NCI-H1048 (cell line): ENCODE results near the gene SPAG6.
A peak's percentile ranks its signal among the peaks of the same experiment; 100 is the strongest.

Experiments used
- DNase-seq: peaks from one replicate; lab custom pipeline; 2025; lab: John Stamatoyannopoulos, UW

Gene SPAG6

GRCh38 chr10:22321924-22322640, 23.2 kb upstream of the SPAG6 start:
- DNase-seq: no peak

DNA sequence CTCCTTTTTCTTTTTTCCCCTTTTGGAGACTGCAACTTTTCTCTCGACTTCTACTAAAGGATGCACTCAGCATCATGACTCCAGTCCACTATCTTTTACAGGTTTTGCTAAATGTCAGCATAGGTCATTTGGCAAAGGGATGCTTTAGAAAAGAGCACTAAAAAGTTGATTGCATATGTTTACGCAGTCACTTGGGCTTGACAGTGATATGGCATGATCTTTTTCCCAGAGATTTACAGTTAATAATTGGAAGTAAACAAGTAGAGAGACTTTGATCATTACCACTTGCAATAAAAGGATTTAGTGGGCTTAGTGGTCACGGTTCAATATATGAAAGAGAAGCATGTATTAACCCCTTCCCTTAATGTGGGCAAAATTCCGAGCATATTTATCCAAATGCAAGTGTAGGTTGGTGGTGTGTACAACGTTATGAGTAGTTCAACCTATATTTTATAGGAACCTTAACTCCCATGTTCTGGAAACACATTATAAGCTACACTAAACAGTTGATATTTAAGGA, 22.6 kb upstream of the SPAG6 start:
- DNase-seq: no peak

DNA sequence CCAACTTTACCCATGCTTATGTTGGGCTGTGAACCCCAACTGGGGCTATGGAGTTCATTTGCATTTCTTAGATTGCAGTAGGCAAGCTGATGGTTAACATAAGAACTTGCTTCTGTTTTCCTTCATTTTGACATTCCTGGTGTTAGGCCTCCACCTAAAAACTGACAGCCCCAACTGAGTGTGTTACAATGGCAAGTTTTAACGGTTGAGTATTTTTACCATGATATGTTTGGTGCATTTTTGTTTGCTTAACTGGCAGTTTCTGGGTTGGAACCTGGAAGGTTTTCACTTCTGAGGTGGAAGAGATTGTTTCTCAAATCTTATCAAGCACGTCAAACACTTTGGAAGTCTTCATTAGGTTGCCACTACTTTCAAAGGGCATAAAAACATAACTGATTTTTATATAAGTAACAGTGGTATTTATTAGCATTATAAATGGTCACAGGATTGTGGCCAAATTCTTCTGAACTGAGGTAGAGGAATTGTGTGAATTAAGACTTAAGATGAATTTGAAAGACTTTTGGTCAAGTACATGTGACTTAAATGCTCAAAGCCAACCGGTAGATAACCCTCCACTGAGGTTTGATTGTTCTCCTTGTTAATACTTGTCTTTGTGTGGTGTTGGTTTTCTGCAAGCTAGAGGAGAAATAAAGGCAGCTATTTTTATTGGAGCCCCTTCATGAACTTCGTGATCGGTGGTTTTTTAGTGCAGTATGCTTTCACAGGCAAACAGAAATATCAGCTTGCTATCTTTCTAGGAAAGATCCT, 21.6 kb upstream of the SPAG6 start:
- DNase-seq: no peak

GRCh38 chr10:22324413-22324812, 20.9 kb upstream of the SPAG6 start:
- no peak for DNase-seq

DNA sequence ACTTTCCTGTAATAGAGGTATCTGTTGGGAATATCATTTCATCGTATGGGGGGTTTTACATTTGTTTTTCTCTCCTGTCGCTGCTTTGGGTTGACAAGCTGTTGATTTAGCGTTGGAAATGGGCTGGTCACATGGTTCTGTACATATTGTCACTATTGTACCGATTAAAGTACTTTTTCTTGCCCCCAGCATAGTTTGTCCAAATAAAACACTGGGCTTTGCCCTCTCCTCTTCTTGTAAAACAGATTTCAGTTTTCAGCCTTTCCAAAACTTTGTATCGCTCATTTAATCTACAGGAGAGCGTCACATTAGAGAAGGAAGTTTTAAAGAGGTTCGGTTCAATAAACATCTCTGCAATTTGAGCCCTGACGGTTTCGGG, 20.4 kb upstream of the SPAG6 start:
- DNase-seq: no peak

GRCh38 chr10:22325272-22326144, 19.8 kb upstream of the SPAG6 start:
- peak; percentile 25 for DNase-seq

GRCh38 chr10:22326145-22326702, 19.1 kb upstream of the SPAG6 start:
- DNase-seq: no peak

DNA sequence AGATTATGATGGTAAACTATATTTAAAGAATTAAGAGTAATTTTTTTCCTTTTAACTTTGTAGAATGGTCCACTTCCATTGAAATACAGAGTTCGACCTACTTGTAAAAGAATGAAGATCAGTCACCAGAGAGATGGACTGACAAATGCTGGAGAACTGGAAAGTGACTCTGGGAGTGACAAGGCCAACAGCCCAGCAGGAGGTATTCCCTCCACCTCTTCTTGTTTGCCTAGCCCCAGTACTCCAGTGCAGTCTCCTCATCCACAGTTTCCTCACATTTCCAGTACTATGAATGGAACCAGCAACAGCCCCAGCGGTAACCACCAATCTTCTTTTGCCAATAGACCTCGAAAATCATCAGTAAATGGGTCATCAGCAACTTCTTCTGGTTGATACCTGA, 16.1 kb upstream of the SPAG6 start:
- no peak for DNase-seq

DNA sequence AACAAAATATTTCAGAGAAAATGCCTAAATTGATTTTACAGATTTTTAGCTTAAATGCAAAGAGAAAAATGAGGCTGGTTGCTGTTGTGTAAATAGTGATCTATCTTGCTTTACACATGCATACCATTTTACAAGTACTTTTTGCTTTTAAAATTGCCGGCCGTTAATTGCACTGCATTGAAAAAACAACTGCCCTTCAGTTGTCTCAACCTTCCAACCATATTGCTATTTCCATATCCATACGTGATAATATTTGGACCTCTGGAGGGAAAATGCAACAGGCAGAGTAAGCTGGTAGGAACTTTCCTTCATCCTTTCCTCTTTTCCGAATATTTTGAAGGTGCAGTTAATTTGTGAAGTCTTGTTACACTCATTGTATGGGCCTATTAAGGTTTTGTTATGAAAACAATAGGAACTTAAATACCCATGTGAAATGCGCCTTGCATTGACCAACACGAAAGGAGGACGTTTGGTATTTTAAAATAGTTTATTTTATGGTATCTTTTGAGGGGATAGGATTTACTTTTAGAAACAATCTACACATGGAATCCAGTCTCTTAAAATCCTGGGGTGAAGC, 13.1 kb upstream of the SPAG6 start:
- DNase-seq: no peak

DNA sequence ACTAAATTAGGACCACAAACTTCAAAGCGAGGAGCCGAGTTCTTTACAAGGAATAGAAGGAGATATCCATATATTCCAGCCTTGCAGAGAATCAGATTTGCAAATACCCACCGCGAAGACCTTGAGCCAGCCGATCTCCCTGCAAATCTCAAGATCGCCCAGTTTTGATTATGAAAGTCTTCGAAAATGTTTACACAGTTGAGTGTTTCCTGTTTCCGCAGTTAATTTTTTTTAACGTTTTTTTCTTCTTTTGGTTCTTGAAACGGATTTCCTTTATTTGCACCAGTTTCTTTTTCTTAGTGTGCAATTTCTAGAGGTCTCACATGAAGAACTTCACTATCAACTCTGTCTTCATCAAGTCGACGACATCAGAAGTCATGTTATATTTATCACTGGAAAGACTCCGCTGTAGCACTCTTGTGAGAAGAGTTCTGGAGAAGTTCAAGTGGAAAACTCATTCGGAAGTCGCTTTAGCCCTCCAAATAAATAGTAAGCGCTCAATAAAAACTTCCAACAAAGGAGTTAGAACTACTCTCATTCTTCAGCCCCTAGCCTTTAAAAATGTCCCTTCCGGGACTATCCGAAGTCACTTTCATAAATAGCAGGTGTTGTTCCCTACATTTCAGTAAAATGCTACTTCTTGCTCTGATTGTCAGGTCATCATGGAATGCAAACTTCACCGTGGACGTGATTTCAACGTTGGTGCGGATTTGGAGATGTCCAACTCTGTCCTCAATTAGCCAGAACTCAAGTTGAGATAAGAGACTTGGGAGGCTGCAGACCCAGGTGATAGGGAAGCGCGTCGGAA, 11.9 kb upstream of the SPAG6 start:
- no peak for DNase-seq

GRCh38 chr10:22333975-22334282, 11.4 kb upstream of the SPAG6 start:
- DNase-seq: no peak

DNA sequence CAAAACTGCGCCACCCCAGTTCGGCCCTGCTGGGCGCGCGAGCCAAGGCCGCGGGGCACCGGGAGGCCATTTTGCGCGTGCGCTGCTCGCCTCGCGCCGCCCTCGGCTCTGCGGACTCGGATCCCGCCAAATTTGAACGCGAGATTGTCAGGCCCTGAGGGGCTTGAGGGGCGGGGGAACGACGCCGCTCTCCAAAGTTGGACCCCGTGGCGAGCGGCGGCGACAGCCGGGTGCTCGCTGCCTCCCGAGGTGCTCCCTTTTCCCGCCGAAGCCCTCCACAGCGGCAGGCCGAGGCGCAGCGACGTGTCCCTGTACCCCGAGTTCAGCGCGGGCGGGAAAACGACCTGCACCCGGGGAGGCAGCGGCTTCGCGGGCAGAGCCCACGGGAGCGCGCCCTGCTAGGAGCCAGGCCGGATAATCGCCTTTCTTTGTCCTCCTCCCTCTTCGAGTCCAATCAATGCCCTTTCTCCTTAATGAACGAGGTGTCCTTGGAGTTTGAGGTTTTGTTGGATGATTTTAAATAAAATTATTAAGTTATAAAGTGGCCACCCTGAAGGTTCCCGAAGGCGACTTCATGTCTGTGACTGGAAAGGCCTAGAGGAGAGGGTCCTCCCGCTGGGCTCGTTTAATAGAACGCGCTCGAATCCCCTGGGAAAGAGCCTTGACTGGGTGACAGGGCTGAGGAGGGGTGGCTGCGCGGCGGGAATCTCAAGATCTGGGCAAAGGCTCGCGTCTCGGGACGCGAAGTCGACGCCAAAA, 10.7 kb upstream of the SPAG6 start:
- no peak for DNase-seq

DNA sequence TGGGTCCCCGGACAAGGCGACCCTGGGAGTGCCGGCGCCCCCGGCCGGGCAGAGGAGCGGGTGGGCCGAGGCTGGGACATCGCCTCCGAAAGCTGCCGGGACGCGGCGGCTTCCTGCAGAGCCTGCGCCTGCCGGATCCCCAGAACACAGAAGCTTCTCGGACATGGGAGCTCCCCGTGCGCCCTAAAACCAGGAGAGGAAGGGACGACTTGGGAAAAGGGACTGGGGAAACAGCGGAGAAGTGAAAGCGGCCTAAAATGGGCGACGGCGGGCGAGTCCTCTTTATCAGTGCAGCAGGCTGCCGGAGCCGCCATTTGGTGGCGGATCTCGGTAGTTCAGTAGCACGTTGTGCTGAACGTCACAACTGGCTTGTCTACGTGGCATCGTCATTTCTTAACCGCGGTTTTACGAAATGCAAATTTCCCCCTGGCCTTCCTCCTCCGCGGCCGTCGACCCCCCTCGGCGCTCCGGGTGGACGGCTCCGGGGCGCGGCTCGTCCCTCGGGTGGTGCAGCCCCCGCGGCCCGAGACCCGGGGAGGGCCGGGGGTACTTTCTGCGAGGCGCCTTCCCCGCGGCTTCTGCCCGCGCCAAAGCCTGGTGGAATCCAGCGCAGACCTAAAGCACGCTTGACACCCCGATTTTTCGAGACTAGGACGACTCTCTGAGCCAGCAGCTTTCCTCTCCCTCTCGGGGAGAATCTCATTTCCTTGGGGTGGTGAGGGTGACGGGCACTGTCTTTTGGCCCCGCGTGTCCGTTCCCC, 9.9 kb upstream of the SPAG6 start:
- no peak for DNase-seq

DNA sequence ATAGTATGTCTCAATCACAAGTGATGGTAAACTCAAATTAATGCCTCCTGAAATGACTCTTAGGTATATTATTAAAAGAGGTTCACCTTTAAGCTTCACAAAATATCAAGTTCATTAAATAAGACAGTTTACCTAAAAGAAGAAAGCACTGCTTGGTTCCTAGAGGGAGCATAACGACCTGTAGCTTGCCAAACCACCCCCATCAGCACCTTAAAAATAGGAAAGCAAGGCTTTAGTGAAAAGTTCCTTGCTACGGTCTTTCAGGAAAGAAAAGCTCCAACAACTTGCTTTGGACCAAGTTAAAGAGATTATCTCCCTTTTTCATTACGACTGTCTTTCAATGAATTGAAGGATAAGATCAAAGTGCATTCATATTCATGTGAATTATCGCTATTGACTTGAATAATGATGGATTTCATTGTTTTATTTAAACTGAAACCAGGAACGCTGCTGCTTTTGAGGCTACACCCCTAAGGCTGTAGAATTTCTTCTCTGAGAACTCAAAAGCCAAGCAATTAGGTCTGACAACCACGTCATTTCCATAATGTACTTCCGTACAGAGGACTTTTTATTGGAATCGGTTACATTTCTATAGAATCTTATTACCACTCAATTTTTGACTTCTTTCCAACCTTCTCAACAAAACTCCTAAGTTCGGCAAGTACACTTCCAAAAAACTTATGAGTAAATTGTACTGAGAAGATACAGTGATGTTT, 7.0 kb upstream of the SPAG6 start:
- DNase-seq: no peak

- DNase-seq: no peak
Observed at GRCh38 chr10:22338931-22339330, 6.4 kb upstream of the SPAG6 start.

- no peak for DNase-seq
Observed at GRCh38 chr10:22339761-22340328, 5.5 kb upstream of the SPAG6 start.

- peak; percentile 21 for DNase-seq
Observed at GRCh38 chr10:22340329-22341189, 4.7 kb upstream of the SPAG6 start.
